WTC11 (cell line): ENCODE data around the gene RNASE7. TPM values are rescaled to one million over a fixed set of nuclear protein-coding genes. Genes with fewer than 3 reads are reported as not detected.

ENCODE experiments used
- ATAC-seq: fragments of 200-7000 bp; cut with Tn5 transposase; 2 replicates; pipeline ENCODE4 v1.10.0; 2021; ENCODE audit warnings: mild to moderate bottlenecking, moderate library complexity
- CTCF ChIA-PET: fragments of 300-600 bp; sonication (Branson Sonifier 250); formaldehyde crosslinking; loops from one replicate; lab custom pipeline; 2021; ENCODE audit warnings: antibody characterized with exemption; lab: Charles Lee
- POLR2A ChIA-PET: fragments of 350-600 bp; sonication (Branson Sonifier 250); formaldehyde crosslinking; loops from one replicate; lab custom pipeline; 2021; ENCODE audit warnings: antibody characterized with exemption; lab: Charles Lee
- DNase-seq: peaks from one replicate; pipeline ENCODE4 v3.0.0; 2021; ENCODE audit warnings: low spot score
- H3K27ac Mint-ChIP-seq: 2 replicates; pipeline ENCODE4 v1.8.0; 2021; ENCODE audit warnings: mixed read lengths
- H3K27me3 Mint-ChIP-seq: 2 replicates; pipeline ENCODE4 v1.8.0; 2021; ENCODE audit warnings: low read depth, mild to moderate bottlenecking, moderate library complexity, mixed read lengths
- H3K36me3 Mint-ChIP-seq: 2 replicates; pipeline ENCODE4 v1.8.0; 2021; ENCODE audit warnings: mixed read lengths
- H3K4me1 Mint-ChIP-seq: 2 replicates; pipeline ENCODE4 v1.8.0; 2022; ENCODE audit warnings: mixed read lengths
- H3K4me3 Mint-ChIP-seq: 2 replicates; pipeline ENCODE4 v1.8.0; 2021; ENCODE audit warnings: mild to moderate bottlenecking, moderate library complexity, mixed read lengths
- H3K9me3 Mint-ChIP-seq: 2 replicates; pipeline ENCODE4 v1.8.0; 2021; ENCODE audit warnings: mixed read lengths
- AR ChIP-seq: fragments of 250-450 bp; sonication (Bioruptor Pico); IDR thresholded peaks from 2 replicates; pipeline ENCODE4 v1.9.0; 2021; ENCODE audit warnings: mild to moderate bottlenecking
- ATF1 ChIP-seq: sonication (generic); formaldehyde crosslinking; IDR thresholded peaks from 2 replicates; pipeline ENCODE4 v1.8.1; 2023; ENCODE audit warnings: mild to moderate bottlenecking, moderate library complexity, missing genetic modification reagents
- ATF3 ChIP-seq: sonication (generic); formaldehyde crosslinking; conservative IDR thresholded peaks from 2 replicates; pipeline ENCODE4 v1.8.1; 2022; ENCODE audit warnings: mild to moderate bottlenecking, missing genetic modification reagents
- CDX4 ChIP-seq: fragments of 250-450 bp; sonication (Bioruptor Pico); IDR thresholded peaks from 2 replicates; pipeline ENCODE4 v1.9.0; 2021; ENCODE audit warnings: moderate library complexity, mild to moderate bottlenecking, inconsistent platforms, borderline replicate concordance
- CREB1 ChIP-seq: sonication (generic); formaldehyde crosslinking; IDR thresholded peaks from 2 replicates; pipeline ENCODE4 v1.8.0; 2023; ENCODE audit warnings: mild to moderate bottlenecking, missing genetic modification reagents
- E2F4 ChIP-seq: sonication (generic); formaldehyde crosslinking; IDR thresholded peaks from 2 replicates; pipeline ENCODE4 v1.8.1; 2022; ENCODE audit warnings: low read depth, mild to moderate bottlenecking, moderate library complexity, missing genetic modification reagents, borderline replicate concordance
- ELF4 ChIP-seq: sonication (generic); formaldehyde crosslinking; IDR thresholded peaks from 2 replicates; pipeline ENCODE4 v1.8.1; 2022; ENCODE audit warnings: low read depth, mild to moderate bottlenecking, moderate library complexity, missing genetic modification reagents
- FOXJ3 ChIP-seq: sonication (generic); formaldehyde crosslinking; IDR thresholded peaks from 2 replicates; pipeline ENCODE4 v1.9.0; 2021; ENCODE audit warnings: missing genetic modification reagents, mild to moderate bottlenecking, borderline replicate concordance
- FOXK1 ChIP-seq: sonication (generic); formaldehyde crosslinking; IDR thresholded peaks from 2 replicates; pipeline ENCODE4 v1.8.0; 2022; ENCODE audit warnings: mild to moderate bottlenecking, moderate library complexity, missing genetic modification reagents
- HMGXB4 ChIP-seq: sonication (generic); formaldehyde crosslinking; IDR thresholded peaks from 2 replicates; pipeline ENCODE4 v1.8.1; 2023; ENCODE audit warnings: mild to moderate bottlenecking, moderate library complexity, missing genetic modification reagents
- NFYB ChIP-seq: sonication (generic); formaldehyde crosslinking; conservative IDR thresholded peaks from 2 replicates; pipeline ENCODE4 v1.8.0; 2022; ENCODE audit warnings: low read depth, missing genetic modification reagents
- NR2C2 ChIP-seq: sonication (generic); formaldehyde crosslinking; IDR thresholded peaks from 2 replicates; pipeline ENCODE4 v1.8.0; 2022; ENCODE audit warnings: mild to moderate bottlenecking, missing genetic modification reagents
- RORB ChIP-seq: fragments of 250-450 bp; sonication (Bioruptor Pico); IDR thresholded peaks from 2 replicates; pipeline ENCODE4 v1.9.0; 2021; ENCODE audit warnings: mild to moderate bottlenecking
- SP1 ChIP-seq: sonication (generic); formaldehyde crosslinking; conservative IDR thresholded peaks from 2 replicates; pipeline ENCODE4 v1.8.1; 2022; ENCODE audit warnings: missing genetic modification reagents
- TP53 ChIP-seq: sonication (generic); formaldehyde crosslinking; IDR thresholded peaks from 2 replicates; pipeline ENCODE4 v1.8.1; 2023; ENCODE audit warnings: mild to moderate bottlenecking, missing genetic modification reagents
- ZNF121 ChIP-seq: sonication (generic); formaldehyde crosslinking; IDR thresholded peaks from 2 replicates; pipeline ENCODE4 v1.8.0; 2023; ENCODE audit warnings: missing genetic modification reagents
- ZNF219 ChIP-seq: sonication (generic); formaldehyde crosslinking; IDR thresholded peaks from 2 replicates; pipeline ENCODE4 v1.8.0; 2023; ENCODE audit warnings: missing genetic modification reagents, mild to moderate bottlenecking, borderline replicate concordance
- ZNF281 ChIP-seq: sonication (generic); formaldehyde crosslinking; IDR thresholded peaks from 2 replicates; pipeline ENCODE4 v1.8.0; 2023; ENCODE audit warnings: mild to moderate bottlenecking, missing genetic modification reagents
- ZNF512 ChIP-seq: sonication (generic); formaldehyde crosslinking; IDR thresholded peaks from 2 replicates; pipeline ENCODE4 v1.8.1; 2022; ENCODE audit warnings: missing genetic modification reagents, borderline replicate concordance
- ZNF671 ChIP-seq: fragments of 250-450 bp; sonication (Bioruptor Pico); IDR thresholded peaks from 2 replicates; pipeline ENCODE4 v1.8.0; 2021; ENCODE audit warnings: mild to moderate bottlenecking
- total RNA-seq: library from RNA; stranded (reverse); gene quantifications from 3 replicates; pipeline ENCODE4 v1.2.3, GENCODE V29; 2021

Gene RNASE7
- total RNA-seq, 1 experiment from 2014 or later, result not detected

- no peak overlapping the region for H3K4me3 Mint-ChIP-seq
- CTCF ChIA-PET, result interaction anchor here (0.9 to 9.1 kb wide), 5 partner anchors 17 to 72 kb away, joined by 3 to 670 read pairs (median 5); partner anchors contain the start of genes RNASE7 and SLC39A2
- H3K4me1 Mint-ChIP-seq, result peaks cover 17% of the 10 kb centered on the region
- H3K27me3 Mint-ChIP-seq, result peaks cover 8% of the 10 kb centered on the region
- TF ChIP-seq ZNF512 (CRISPR knock-in tag), result no peak
- no peak for TF ChIP-seq AR (CRISPR knock-in tag)
- TF ChIP-seq SP1 (CRISPR knock-in tag), result no peak
- no peak for TF ChIP-seq ATF1 (CRISPR knock-in tag)
- no peak for TF ChIP-seq NR2C2 (CRISPR knock-in tag)
- TF ChIP-seq CDX4 (CRISPR knock-in tag), result no peak
- no peak for TF ChIP-seq ELF4 (CRISPR knock-in tag)
- TF ChIP-seq CREB1 (CRISPR knock-in tag), result no peak
- H3K36me3 Mint-ChIP-seq, result peaks cover 6% of the 10 kb centered on the region; the same call in 1 of the 2 replicates
- ATAC-seq (no peak), DNase-seq (no peak)
- POLR2A ChIA-PET, result no interaction called here
- H3K9me3 Mint-ChIP-seq, result no peaks in the 10 kb centered on the region
- H3K27ac Mint-ChIP-seq, result no peak overlapping the region
Observed at GRCh38 chr14:21017528-21018245, 24.5 kb upstream of the RNASE7 start.

- peaks cover 13% of the 10 kb centered on the region for H3K27me3 Mint-ChIP-seq
- peaks cover 22% of the 10 kb centered on the region for H3K4me1 Mint-ChIP-seq
- no peaks in the 10 kb centered on the region for H3K9me3 Mint-ChIP-seq
- ChIA-PET CTCF (interaction anchor here (0.9 to 9.1 kb wide), 4 partner anchors 18 to 72 kb away, joined by 3 to 670 read pairs (median 4); partner anchors contain the start of gene RNASE7), POLR2A (no interaction called here)
- TF ChIP-seq RORB (CRISPR knock-in tag) (no peak), FOXK1 (no peak), FOXJ3 (CRISPR knock-in tag) (no peak), ELF4 (CRISPR knock-in tag) (no peak), HMGXB4 (CRISPR knock-in tag) (no peak), NFYB (CRISPR knock-in tag) (no peak), TP53 (CRISPR knock-in tag) (no peak)
- no peak overlapping the region for H3K4me3 Mint-ChIP-seq
- ATAC-seq, result no peak
- DNase-seq, result no peak
- no peak overlapping the region for H3K27ac Mint-ChIP-seq
- peaks cover 6% of the 10 kb centered on the region; the same call in 1 of the 2 replicates for H3K36me3 Mint-ChIP-seq
Observed at GRCh38 chr14:21018286-21018685, 23.9 kb upstream of the RNASE7 start.

- ChIA-PET POLR2A (no interaction called here), CTCF (interaction anchor here (1.3 to 9.1 kb wide), 3 partner anchors 23 to 71 kb away, joined by 3 to 670 read pairs (median 5); partner anchors contain the start of gene RNASE7)
- Mint-ChIP-seq H3K27ac (no peak overlapping the region), H3K4me1 (peaks cover 26% of the 10 kb centered on the region), H3K27me3 (peaks cover 18% of the 10 kb centered on the region), H3K9me3 (no peaks in the 10 kb centered on the region), H3K36me3 (peaks cover 6% of the 10 kb centered on the region; the same call in 1 of the 2 replicates), H3K4me3 (no peak overlapping the region)
- ATAC-seq, result no peak
- no peak for DNase-seq
- TF ChIP-seq ATF3 (no peak), ZNF219 (no peak), ZNF121 (CRISPR knock-in tag) (no peak), ZNF671 (CRISPR knock-in tag) (no peak), ZNF281 (no peak), E2F4 (CRISPR knock-in tag) (no peak), ATF1 (CRISPR knock-in tag) (no peak)
Observed at GRCh38 chr14:21018781-21019180, 23.4 kb upstream of the RNASE7 start.
